Uterus (tissue), 2 donors: ENCODE measurements around the gene P4HA1.

Source experiments
- POLR2A ChIP-seq, 2 donors: fragments of 450-650 bp; IDR thresholded peaks; one replicate each; pipeline ENCODE4 v1.6.1; 2016; ENCODE audit warnings: antibody characterized with exemption in 2 of 2, mild to moderate bottlenecking in 1 of 2, moderate library complexity in 1 of 2
- TF ChIP-seq, protein P1 (sequence below), 4 experiments: fragments of 200-600 bp in 2 of 4; fragments of 450-650 bp in 2 of 4; sonication (generic) in 2 of 4; IDR thresholded peaks; one replicate each; pipeline ENCODE4 v1.5.1; 2016 to 2019; ENCODE audit warnings: antibody characterized with exemption in 4 of 4, mild to moderate bottlenecking in 2 of 4, moderate library complexity in 1 of 4

DNA sequence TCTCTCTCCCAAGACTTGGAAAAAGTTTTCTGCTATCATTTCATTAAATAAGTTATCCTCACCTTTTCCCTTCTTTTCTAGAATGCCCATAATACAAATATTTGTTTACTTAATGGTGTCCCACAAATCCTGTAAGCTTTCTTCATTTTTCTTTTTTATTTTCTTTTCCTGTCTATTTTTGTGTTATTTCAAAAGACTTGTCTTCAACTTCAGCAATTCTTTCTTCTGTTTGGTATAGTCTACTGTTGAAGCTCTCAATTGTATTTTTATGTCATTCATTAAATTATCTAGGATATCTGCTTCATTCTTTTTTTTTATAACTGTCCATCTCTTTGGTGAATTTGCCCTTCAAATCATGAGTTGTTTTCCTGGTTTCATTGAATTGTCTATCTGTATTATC, 117.0 kb downstream of the P4HA1 start:
- TF ChIP-seq, protein P1, sequence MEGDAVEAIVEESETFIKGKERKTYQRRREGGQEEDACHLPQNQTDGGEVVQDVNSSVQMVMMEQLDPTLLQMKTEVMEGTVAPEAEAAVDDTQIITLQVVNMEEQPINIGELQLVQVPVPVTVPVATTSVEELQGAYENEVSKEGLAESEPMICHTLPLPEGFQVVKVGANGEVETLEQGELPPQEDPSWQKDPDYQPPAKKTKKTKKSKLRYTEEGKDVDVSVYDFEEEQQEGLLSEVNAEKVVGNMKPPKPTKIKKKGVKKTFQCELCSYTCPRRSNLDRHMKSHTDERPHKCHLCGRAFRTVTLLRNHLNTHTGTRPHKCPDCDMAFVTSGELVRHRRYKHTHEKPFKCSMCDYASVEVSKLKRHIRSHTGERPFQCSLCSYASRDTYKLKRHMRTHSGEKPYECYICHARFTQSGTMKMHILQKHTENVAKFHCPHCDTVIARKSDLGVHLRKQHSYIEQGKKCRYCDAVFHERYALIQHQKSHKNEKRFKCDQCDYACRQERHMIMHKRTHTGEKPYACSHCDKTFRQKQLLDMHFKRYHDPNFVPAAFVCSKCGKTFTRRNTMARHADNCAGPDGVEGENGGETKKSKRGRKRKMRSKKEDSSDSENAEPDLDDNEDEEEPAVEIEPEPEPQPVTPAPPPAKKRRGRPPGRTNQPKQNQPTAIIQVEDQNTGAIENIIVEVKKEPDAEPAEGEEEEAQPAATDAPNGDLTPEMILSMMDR (IDR thresholded peaks at IDR 0.05): no peak
- no peak for TF ChIP-seq POLR2A (IDR thresholded peaks at IDR 0.05)
